ENCODE data around the gene TNPO3.

Gene TNPO3

DNA sequence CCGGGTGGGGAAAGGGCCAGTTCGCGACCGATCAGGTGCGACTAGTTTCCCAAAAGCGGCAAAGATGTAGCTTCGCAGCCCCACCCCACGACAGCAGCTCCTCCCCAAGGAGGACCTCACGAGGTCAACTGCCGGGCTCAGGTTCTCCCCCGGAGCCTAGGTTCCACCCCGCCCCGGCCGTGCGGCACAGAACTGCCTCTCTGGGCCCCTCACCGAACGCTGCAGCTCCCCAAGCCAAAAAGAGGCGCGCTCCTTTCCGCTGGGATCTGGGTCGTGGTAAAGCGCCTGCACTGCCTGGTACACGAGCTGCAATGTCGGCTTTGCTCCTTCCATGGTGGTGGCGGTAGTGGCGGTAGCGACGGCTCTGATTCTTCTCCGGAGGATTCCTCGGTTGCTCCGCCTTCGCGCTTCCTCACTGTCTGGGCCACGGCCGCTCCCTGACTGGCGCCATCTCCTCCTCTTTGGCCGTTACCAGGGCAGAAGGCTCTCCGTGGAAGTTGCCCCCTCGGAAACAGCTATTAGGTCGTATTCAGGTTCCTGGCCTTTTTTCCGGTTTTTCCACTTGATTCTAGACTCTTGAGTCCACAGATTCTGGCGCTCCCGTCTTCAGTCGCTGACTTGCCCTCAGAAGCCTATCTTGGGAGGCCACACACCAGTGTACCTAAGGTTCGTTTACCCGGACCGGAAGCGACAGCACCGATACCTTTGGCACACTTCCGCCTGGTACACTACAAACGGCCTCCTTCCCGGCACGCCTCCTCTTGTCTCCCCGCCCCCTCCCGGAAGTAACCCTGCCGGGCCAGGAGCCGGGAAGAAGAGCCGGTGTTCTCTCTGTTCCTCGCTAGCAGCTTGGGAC is at the start of gene TNPO3:
Gene TNPO3 (minus strand): TSS at position 674 of the 856 bp plus-strand sequence. CDS start 341 bp downstream, at position 333.
- DNase-seq (ENCODE audit: low spot score), result peak; percentile 97

DNA sequence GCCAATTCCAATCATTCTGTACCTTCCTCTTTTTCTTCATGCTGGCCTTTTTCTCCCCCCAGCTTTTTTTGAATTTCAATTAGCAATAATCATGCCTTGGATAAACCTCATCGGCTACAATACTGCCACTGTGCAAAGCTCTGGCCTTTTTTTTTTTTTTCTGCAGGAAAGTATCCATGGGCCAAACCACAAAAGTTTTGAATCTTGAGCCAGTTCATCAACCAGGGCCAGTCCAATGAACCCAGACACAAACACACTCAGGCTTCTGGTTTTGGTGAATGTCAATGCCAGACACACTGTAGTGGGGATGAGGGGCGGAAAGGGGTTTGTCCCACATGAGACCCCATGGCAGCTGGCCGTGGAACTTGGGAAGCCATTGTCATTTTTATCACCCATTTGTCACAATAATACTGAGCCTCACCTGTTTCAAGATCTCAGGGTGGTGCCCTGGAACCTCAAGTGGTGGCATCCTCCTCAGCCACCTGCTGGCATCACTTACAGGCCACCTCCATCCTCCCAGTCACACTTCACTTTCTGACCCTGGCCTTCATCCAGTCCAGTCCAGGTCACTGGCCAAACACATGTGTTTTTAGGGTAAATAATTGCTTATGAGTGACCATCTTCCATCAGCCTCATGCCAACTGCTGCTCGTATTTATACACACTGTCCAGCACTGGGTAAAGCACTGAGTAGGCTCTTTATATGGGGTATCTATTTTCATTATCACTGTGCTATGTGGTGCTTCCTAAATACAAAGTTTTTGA is 48.8 kb upstream of the TNPO3 start:
- DNase-seq (ENCODE audit: low spot score), result no peak

GRCh38 chr7:129101746-129102145 is 46.8 kb upstream of the TNPO3 start:
- DNase-seq (ENCODE audit: low spot score), result no peak

- DNase-seq (ENCODE audit: low spot score), result no peak
These were observed 45.9 kb upstream of the TNPO3 start for GRCh38 chr7:129100827-129101166.

GRCh38 chr7:129098409-129099084 is 43.6 kb upstream of the TNPO3 start:
- DNase-seq (ENCODE audit: low spot score), result peak; percentile 25

DNA sequence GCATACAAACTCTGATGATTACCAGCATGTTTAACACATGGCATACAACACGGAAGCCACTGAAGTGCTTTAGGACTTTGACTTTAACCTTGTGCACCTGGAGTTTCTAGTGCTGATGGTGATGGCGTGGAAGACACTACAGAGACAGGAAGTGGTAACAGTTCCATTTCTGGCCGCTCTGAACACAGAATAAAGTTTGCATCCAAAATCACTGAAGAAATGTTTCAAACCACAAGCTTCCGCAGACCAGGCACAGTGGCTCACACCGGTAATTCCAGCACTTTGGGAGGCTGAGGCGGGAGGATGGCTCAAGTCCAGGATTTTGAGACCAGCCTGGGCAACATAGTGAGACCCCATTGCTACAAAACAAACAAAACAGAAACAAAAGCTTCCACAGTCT is 40.3 kb upstream of the TNPO3 start:
- DNase-seq (ENCODE audit: low spot score), result peak; percentile 86

DNA sequence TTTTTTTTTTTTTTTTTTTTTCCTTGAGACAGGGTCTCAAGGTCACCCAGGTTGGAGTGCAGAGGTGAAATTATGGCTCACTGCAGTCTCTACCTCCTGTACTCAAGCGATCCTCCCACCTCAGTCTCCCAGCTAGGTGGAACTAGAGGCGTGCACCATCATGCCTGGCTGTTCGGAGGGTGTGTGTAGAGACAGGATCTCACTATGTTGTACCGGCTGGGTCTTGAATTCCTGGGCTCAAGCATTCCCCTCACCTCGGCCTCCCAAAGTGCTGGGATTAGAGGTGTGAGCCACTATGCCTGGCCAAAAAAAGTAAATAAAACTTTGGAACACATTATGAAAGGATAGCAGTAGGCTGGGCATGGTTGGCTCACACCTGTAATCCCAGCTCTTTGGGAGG is 39.6 kb upstream of the TNPO3 start:
- DNase-seq (ENCODE audit: low spot score), result no peak

- no peak for DNase-seq (ENCODE audit: low spot score)
These were observed 39.1 kb upstream of the TNPO3 start for GRCh38 chr7:129093867-129094456.

DNA sequence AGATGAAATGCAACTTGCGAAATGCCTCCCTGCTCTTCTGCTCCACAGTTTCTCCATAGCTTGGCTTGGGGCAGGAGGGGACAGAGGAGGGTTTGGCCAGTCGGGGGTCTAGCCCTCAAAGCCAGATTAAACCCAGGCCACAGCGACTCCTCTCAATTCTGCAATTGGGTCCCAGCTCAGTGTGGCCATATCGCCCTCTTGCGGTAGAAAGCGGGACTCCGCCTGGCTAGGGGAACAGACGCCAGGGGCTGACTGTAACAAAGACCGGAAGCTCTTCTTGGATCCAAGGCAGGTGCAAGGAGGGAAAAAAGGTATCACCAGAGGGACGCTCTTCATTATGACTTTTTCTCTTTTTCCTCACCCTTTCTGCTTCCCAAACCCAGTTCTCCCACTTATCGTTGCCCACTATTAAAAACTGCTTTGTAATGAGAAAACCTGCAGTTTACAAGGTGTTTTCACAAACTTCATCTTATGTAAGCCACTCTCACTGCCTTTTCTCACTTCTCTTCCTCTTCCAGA is 36.6 kb upstream of the TNPO3 start:
- peak; percentile 94 for DNase-seq (ENCODE audit: low spot score)

GRCh38 chr7:129090300-129090907 is 35.5 kb upstream of the TNPO3 start:
- no peak for DNase-seq (ENCODE audit: low spot score)

- peak; percentile 50 for DNase-seq (ENCODE audit: low spot score)
These were observed 34.8 kb upstream of the TNPO3 start for GRCh38 chr7:129089521-129090212.

DNA sequence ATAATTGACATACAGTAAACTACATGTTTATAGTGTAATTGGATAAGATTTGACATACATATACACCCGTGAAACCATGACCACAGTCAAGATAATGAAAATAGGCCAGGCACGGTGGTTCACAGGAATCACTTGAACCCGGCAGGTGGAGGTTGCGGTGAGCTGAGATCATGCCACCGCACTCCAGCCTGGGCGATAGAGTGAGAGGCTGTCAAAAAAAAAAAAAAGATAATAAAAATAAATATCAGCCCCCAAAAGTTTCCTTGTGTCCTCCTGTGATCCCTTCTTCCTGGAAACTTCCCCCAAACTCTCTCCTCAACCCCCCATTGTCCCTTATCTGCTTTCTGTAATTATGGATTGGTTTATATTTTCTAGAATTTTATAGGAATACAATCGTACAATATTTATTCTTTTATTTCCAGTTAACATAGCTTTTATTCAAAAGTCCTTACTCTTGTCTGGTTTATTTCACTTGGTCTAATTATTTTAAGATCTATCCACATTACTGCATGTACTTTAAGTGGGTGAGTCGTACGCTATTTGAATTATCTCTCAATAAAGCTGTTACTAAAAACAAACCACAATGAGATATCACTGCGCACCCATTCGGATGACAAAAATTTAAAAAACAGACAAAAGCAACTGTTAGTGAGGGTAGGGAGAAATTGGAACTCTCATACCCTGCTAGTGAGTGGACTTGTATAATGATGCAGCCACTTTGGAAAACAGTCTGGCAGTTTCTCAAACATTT is 30.1 kb upstream of the TNPO3 start:
- no peak for DNase-seq (ENCODE audit: low spot score)

GRCh38 chr7:129083525-129083924 is 28.6 kb upstream of the TNPO3 start:
- no peak for DNase-seq (ENCODE audit: low spot score)

GRCh38 chr7:129078455-129078854 is 23.5 kb upstream of the TNPO3 start:
- DNase-seq (ENCODE audit: low spot score), result no peak

DNA sequence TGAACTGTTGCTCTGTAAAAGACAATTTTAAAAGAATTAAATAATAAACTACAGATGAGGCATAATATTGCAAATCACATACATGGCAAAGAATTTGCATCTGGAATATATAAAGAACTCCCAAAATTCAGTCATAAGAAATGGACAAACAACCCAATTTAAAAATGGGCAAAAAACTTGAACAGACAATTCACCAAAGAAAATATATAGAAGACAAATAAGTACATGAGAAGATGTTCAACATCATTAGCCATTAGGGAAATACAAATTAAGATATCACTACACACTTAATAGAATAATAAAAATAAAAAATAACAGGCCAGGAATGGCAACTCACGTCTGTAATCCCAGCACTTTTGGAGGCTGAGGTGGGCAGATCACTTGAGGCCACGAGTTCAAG is 22.0 kb upstream of the TNPO3 start:
- DNase-seq (ENCODE audit: low spot score), result no peak

GRCh38 chr7:129074994-129075393 is 20.1 kb upstream of the TNPO3 start:
- no peak for DNase-seq (ENCODE audit: low spot score)

DNA sequence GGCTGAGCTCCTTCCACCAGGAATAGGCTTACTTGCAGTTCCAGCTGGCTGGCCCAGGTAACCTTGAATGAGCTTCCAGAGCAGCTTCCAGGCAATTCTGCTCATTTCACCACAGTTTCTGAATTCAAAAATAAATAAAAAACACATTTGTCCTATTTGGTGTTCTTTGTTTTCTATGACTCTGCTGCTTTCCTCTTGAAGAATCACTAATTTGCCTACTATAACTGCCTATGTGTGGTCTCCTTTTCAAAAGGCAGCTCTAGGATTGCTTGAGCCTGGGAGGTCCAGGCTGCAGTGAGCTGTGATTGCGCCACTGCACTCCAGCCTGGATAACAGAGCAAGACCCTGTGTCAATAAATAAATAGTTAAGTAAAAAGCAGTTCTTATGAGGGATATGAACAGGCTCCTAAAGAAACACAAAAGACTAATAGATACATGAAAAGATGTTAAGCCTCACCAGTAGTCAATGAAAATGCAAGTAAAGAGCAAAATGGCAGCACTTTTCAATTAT is 19.5 kb upstream of the TNPO3 start:
- DNase-seq (ENCODE audit: low spot score), result no peak

- DNase-seq (ENCODE audit: low spot score), result no peak
These were observed 18.8 kb upstream of the TNPO3 start for GRCh38 chr7:129073738-129074137.

DNA sequence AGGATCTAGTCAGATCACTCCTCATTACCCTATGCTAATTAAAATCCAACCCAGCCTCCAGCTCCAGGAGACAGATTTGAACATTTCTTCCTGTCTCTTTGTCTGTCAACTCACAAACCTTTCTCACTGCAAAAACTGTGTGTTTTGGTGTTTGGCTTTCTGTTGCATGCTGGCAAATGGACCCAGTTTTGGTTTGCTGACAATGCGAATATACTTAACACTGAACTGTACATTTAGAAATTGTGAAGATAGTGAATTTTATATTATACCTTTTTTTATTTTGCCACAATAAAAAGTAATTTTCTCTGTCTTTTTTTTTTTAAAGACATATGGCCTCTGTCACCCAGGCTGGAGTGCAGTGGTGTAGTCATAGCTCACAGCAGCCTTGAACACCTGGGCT is 18.3 kb upstream of the TNPO3 start:
- DNase-seq (ENCODE audit: low spot score), result no peak

DNA sequence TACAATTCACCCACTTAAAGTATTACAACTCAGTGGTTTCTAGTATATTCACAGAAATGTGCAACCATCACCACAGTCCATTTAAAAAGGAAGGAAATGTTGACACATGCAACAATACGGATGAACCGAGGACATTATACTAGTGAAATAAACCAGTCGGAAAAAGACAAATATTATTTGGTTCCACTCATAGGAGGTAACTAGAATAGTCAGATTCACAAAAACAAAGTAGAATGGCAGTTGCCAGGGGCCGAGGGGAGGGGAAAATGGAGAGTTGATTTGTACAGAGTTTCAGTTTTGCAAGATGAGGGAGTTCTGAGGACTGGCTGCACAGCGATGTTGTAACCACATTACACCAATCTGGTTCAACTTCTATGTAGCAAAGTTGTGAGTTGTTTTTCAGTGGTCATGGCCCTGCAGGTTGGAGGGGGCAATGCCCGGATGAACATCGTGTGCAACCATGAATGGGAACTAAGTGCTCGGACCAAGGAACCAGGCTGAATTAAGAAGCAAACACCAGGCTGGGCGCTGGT is 17.6 kb upstream of the TNPO3 start:
- DNase-seq (ENCODE audit: low spot score), result no peak
